Renal cortex interstitium (tissue), 11 donors: ENCODE data around the gene KAZN. TPM values are rescaled to one million over a fixed set of nuclear protein-coding genes. Genes with fewer than 3 reads are reported as not detected.

Experiments used
- DNase-seq, 11 donors: peaks; one replicate each; pipeline ENCODE4 v3.0.0-alpha.2; 2013; ENCODE audit warnings: low read depth in 9 of 11, low spot score in 4 of 11; ENCODE audit errors: extremely low read depth in 1 of 11
- polyA plus RNA-seq, 3 donors: library from polyadenylated mRNA; unstranded; fragments of 120-200 nt; gene quantifications; one replicate each; pipeline ENCODE4 v1.2.1, GENCODE V29; 2013; ENCODE audit not compliant: insufficient read length in 3 of 3

The KAZN gene
- polyA plus RNA-seq, 3 donors = 32.3 to 43.3 (median 34.6) TPM

- DNase-seq = peak in 5 of 11 donors; percentile 39 to 66 (median 64)
These were observed 378.9 kb downstream of the KAZN start for GRCh38 chr1:14977338-14977931.

GRCh38 chr1:14980621-14981218 is 382.2 kb downstream of the KAZN start:
- peak in 1 of 11 donors; percentile 29 for DNase-seq

DNA sequence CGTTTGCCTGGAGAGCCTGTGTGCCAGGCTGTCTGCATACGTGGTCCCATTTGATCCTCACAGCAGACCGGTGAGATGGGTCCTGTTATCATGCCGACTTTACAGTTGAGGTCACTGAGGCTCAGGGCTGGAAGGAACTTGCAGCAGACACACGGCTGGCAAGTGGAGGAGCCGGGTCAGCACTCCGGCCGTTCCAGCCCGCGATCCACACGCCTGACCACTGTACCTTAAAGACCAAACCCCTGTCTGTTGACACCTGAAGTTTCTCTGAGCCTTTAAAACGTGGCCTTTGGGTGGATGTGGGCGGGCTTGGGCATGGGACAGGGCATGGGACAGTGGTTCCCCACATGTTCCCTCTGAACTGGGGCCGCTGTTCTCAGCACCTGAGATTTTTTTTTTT is 383.5 kb downstream of the KAZN start:
- DNase-seq = no peak

- DNase-seq = no peak
These were observed 384.8 kb downstream of the KAZN start for GRCh38 chr1:14983277-14983676.

DNA sequence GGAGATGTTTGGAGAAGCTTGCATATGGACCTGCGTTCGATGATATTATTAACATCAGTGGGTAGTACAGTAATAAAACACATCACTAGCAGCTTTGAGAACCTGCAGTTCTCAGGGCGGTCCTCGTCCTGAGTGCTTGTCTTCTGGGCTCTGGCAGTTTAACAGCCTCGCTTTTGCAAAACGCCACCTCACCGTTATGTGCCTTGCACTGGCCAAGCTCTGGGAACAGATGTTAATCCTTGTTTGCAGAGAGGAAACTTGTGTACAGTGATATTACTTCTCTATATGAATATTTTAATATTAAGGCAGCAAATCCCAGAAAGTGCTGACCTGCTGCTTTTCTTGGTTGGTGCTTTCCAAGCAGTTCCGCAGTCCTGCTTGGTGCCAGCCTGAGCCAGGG is 387.7 kb downstream of the KAZN start:
- DNase-seq = no peak

DNA sequence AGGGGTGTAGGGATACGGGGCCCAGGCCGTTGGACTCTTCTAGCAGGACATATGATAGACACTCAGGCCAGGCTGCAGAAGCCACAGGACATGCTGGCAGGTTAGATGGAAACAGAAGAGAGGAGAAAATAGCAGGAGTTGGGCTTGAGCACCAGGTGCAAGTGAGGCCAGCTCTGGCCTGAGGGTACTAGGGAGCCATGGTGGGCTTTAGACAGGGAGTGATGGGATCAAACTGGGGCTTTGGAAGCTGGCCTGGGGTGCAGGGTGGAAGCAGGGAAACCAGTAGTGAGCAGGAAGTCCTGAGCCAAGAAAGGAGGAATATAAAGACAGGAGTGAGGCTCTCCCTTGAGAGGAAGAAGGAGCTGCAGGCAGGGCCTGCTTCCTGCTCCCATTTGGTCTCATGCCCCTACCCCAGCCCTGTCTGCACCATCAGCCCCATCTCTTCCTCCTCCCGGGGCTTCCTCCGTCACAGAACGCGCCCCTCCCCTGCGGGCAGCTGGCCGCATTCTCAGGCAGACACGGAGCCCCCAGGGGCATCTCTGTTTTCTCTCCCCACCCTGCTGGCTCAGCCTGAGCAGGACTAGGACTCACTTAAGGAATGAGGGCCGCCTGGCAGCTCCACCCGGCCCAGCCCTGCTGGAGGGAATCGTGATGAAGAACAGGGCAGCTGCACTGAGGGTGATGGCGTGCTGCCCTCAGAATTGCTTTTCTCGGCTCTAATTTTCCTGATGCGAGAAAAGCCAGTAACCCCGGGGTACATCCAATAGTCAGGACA is 389.5 kb downstream of the KAZN start:
- DNase-seq = no peak

DNA sequence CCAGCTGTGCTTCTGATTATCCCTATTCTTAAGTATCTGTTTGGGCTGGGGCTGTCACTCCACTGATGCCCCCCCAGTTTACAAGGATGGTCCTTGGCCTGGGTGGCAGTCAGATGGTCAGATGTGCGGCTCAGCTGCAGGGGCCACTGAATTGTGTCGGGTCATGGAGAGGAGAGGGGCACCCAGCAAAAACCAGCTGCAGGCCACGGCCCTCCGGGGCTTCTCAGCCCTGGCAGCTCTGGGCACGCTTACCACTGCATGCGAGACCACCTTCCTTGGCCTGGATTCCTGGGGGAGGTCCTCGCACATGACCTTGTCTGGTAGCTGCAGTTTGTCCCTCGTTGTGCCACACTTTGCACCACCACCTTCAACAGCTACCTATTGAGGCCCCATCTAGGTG is 390.2 kb downstream of the KAZN start:
- no peak for DNase-seq

- DNase-seq = no peak
These were observed 391.6 kb downstream of the KAZN start for GRCh38 chr1:14989931-14990728.

- no peak for DNase-seq
These were observed 394.9 kb downstream of the KAZN start for GRCh38 chr1:14993414-14993813.

DNA sequence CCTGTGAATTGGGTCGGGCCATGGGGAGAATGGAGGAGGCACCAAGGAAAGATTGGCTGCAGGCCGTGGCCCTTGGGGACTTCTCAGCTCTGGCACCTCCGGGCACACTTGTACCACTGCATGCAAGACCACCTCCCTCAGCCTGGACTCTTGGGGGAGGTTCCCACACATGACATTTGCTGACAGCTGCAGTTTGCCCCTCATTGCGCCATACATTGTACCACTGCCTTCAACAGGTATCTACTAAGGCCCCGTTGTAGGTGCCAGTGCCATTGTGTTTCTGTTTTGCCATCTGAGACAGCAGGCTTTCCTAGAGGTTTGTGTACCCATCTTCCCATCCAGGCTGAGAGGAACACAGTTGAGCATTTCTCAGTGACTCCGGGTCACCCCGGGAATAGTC is 395.7 kb downstream of the KAZN start:
- DNase-seq = no peak

- DNase-seq = no peak
These were observed 396.5 kb downstream of the KAZN start for GRCh38 chr1:14994841-14995437.

DNA sequence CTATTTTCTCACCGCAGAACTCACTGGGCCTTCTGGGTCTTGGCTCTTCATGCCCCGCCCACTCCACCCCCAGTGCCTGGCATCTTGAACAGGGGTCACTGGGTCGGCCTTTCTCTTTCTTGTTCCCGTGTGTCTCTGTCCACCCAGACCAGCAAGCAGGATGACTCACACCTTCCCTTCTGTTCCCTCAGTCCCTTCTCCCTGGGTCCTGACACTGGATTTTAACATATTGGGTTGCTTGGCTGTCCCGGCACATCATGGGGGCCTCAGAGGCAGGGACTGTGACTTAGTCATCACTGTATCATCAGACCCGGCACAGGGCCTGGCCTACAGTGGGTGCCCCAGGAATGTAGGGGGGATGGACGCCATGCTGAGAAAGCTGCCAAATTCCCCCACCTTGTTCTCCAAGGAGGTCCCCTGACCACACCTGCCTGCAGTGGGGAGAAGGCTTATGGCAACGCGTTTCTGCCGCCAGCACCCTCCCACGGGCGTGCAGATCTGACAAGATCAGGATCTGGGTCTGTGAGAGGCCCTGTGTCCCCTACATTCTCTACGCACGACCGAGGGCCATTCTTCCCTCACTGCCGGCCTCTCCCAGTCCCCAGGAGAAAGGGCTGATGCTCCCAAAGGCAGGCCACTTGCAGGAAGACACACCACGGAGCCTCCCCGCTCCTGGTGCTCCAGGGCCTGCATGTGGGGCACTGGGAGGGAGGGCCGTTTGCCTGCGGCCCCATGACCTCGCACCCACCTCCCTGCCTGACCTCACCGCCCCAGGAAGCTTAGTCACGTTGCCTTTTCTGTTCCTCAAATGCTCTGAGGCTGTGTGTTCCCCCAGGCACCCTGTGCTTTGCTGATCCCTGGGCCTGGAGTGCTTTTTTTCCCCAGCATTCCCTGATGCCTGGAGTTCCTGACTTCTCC is 397.9 kb downstream of the KAZN start:
- no peak for DNase-seq

DNA sequence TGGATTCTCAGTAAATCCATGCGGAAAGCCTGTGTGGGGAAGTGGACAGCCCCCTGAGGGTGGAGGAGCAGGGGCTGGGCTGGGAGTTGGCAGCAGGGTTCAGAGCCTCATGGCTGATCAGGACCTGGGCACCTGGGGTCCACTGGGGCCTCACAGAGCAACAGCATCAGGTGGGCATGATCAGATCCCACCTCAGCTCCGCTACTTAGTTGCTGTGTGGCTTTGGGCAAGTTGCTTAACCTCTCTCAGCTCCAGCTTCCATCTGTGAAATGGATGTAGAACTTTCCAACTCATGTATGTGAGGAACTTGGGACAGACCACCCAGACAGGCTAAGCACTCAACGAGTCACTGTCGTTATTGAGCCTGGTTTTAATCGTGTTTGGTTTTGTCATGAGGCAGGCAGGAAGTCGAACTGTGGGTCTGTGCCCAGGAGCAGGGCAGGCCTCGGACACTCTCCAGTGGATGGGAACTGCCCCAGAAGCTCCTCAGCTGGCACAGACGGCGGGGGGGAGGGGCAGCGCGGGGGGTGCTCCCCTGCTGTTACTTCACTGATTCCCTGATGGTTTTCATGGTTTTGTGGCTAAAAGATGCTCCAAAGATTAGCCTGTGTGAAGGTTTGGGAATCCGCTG is 399.3 kb downstream of the KAZN start:
- DNase-seq = no peak

- no peak for DNase-seq
These were observed 401.0 kb downstream of the KAZN start for GRCh38 chr1:14999441-14999840.

DNA sequence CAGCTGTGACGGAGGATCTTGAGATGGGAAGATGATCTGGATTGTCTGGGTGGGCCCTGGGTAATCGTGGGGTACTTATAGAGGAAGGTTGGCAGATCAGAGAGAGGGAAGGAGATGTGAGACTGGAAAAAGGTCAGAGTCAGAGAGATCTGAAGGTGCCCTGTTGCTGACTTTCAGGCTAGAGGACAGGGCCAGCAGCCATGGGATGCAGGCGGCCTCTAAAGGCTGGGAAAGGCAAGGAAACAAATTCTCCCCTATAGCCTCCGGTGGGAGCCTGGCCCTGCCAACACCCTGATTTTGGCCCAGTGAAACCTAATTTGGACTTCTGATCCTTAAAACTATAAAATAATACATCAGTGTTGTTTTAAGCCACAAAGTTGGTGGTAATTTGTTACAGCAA is 401.5 kb downstream of the KAZN start:
- DNase-seq = no peak

DNA sequence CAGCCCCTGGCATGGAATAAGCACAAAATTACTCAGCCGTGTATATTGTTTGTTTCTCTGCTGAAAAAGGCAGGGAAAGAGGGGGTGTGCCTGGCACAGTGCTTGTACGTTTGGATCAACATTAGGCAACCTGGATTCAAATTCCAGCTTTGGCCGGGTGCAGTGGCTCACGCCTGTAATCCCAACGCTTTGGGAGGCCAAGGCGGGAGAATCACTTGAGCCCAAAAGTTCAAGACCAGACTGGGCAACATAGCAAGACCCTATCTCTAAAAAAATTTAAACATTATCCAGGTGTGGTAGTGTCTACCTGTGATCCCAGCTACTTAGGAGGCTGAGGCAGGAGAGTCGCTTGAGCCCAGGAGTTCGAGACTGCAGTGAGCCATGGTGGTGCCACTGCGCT is 402.2 kb downstream of the KAZN start:
- no peak for DNase-seq

- no peak for DNase-seq
These were observed 402.9 kb downstream of the KAZN start for GRCh38 chr1:15001317-15001915.

DNA sequence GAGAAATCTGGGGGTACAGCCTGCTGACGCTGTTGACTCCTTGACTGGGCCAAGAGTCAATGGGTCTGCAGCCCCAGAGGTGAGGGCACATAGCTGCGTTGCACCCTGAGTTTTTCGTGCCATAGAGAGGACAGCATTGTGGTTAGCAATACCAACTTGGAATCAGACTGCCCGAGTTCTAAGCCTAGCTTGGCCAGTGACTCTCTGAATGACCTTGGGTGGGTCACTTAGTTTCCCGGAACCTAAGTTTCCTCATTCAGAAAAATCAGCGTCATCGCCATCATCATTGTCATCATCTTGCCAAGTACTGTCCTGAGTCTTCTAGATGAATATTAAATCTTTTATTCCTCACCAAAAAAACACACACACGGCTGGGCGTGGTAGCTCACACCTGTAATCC is 403.8 kb downstream of the KAZN start:
- DNase-seq = no peak
